AG09319 (cell line): ENCODE results near the gene CPN2.

Source experiments
- DNase-seq: peaks from one replicate; pipeline ENCODE4 v3.0.0-alpha.2; 2010; ENCODE audit warnings: low read depth; ENCODE audit errors: extremely low read depth
- CTCF ChIP-seq: IDR thresholded peaks from 2 replicates; pipeline ENCODE4 v1.5.1; 2011; ENCODE audit warnings: low read depth, mild to moderate bottlenecking, inconsistent platforms, low read length, moderate library complexity

The CPN2 gene

GRCh38 chr3:194312743-194313281 lies 38.3 kb downstream of the CPN2 start:
- no peak for TF ChIP-seq CTCF
- DNase-seq: no peak

GRCh38 chr3:194312186-194312742 lies 38.9 kb downstream of the CPN2 start:
- no peak for TF ChIP-seq CTCF
- DNase-seq: no peak

GRCh38 chr3:194311000-194311399 lies 40.1 kb downstream of the CPN2 start:
- no peak for TF ChIP-seq CTCF
- DNase-seq: no peak

- TF ChIP-seq CTCF: no peak
- DNase-seq: no peak
These were observed 40.9 kb downstream of the CPN2 start for GRCh38 chr3:194310060-194310835.

- TF ChIP-seq CTCF: no peak
- DNase-seq: no peak
These were observed 42.3 kb downstream of the CPN2 start for GRCh38 chr3:194308601-194309449.

- no peak for DNase-seq
- TF ChIP-seq CTCF: no peak
These were observed 43.3 kb downstream of the CPN2 start for GRCh38 chr3:194307849-194308248.
